ENCODE data around the gene ZNF841. TPM values are rescaled to one million over a fixed set of nuclear protein-coding genes. Genes with fewer than 3 reads are reported as not detected.
"Not testable (repeated sequence)": the region's sequence is repeated elsewhere in the genome, so short reads cannot be mapped to it uniquely, and the experiment has no call there.

Gene ZNF841
- total and polyA plus RNA-seq, 2 donors (not counting 1 experiment from before 2014, with no cell fraction given) = 7.4 to 50.8 TPM

- WGBS (ENCODE audit: insufficient coverage) = under 1% methylated on average over 53 of the region's 53 CpGs
- H3K9me3 Mint-ChIP-seq (ENCODE audit: insufficient read depth) = peaks cover 9% of the 10 kb centered on the region
- TF ChIP-seq CTCF (IDR thresholded peaks at IDR 0.05) (no peak), EZH2 (IDR thresholded peaks at IDR 0.05; ENCODE audit: borderline replicate concordance, insufficient read depth, low read depth, low read length, poor library complexity, severe bottlenecking) (no peak)
- H3K4me3 Mint-ChIP-seq = peak within 1 kb of the TSS; percentile 90
- peak within 1 kb of the TSS; percentile 100 for H2AFZ ChIP-seq (ENCODE audit: insufficient read depth, low read depth, low read length, poor library complexity, severe bottlenecking)
- ATAC-seq (ENCODE audit: low read depth) = peak; percentile 85
- H3K36me3 ChIP-seq (replicated peaks in 1 of 2; ENCODE audit: control extremely low read depth in 1 of 2, control insufficient read depth in 1 of 2, extremely low read depth in 1 of 2, insufficient read depth in 2 of 2, low read length in 1 of 2) = peaks cover 5 to 27% of the 10 kb centered on the region in 2 experiments
- H3K27me3 ChIP-seq (replicated peaks in 1 of 4; ENCODE audit: control extremely low read depth in 1 of 4, control insufficient read depth in 3 of 4, insufficient read depth in 4 of 4, low read length in 3 of 4) = no peaks in the 10 kb centered on the region
- peak within 1 kb of the TSS; percentile 97 for H3K27ac ChIP-seq (ENCODE audit: low read length in 2 of 2)
- H3K27me3 Mint-ChIP-seq = no peaks in the 10 kb centered on the region
- intact Hi-C loops (cut with micrococcal nuclease) = loop anchor here (1.0 kb wide), 3 partner anchors 20 to 42 kb away; partner anchors contain the start of genes ZNF350, ZNF432 and ZNF615
- peaks cover 56% of the 10 kb centered on the region for H3K79me2 ChIP-seq (ENCODE audit: control insufficient read depth, insufficient read depth, low read length)
- H3K4me3 ChIP-seq (ENCODE audit: control extremely low read depth in 1 of 5, extremely low read depth in 1 of 5, insufficient read depth in 1 of 5, low read depth in 2 of 5, low read length in 4 of 5) = peak within 1 kb of the TSS; percentile 91 to 97 (median 93)
- H4K20me1 ChIP-seq (ENCODE audit: control insufficient read depth, insufficient read depth, low read length, poor library complexity, severe bottlenecking) = no peaks in the 10 kb centered on the region
- ChIA-PET POLR2A (interaction anchor here (0.6 to 2.4 kb wide), 5 partner anchors 20 to 161 kb away, joined by 3 to 19 read pairs (median 4); partner anchors contain the start of gene ZNF432), CTCF (no interaction called here)
- H3K9me3 ChIP-seq (ENCODE audit: control extremely low read depth in 1 of 3, control insufficient read depth in 2 of 3, insufficient read depth in 1 of 3, low read length in 2 of 3) = peaks cover 19 to 41% (median 26%) of the 10 kb centered on the region in 3 donors
- peaks cover 5 to 13% of the 10 kb centered on the region in 2 donors for H3K4me1 ChIP-seq (ENCODE audit: control insufficient read depth in 2 of 2, insufficient read depth in 2 of 2, low read length in 2 of 2)
- peak within 1 kb of the TSS; percentile 87 for H3K4me2 ChIP-seq (replicated peaks; ENCODE audit: low read depth, low read length, poor library complexity, severe bottlenecking)
- H3K27ac Mint-ChIP-seq = peak within 1 kb of the TSS; percentile 93
- DNase-seq = peak; percentile 93
- H3K9ac ChIP-seq (ENCODE audit: low read length) = peak within 1 kb of the TSS; percentile 99
- peaks cover 25% of the 10 kb centered on the region for H3K4me1 Mint-ChIP-seq
Measured at GRCh38 chr19:52028027-52028779, 67.4 kb downstream of the ZNF841 start, which contains the start of gene ZNF614. Gene ZNF614 (minus strand): TSS chr19:52028379. CDS start chr19:52025745, 2,634 bp downstream.

- H3K27me3 ChIP-seq (replicated peaks in 1 of 4; ENCODE audit: control extremely low read depth in 1 of 4, control insufficient read depth in 3 of 4, insufficient read depth in 4 of 4, low read length in 3 of 4); ATAC-seq (ENCODE audit: low read depth); H3K9ac ChIP-seq (ENCODE audit: low read length); H3K27me3 Mint-ChIP-seq; CTCF ChIA-PET; intact Hi-C loops (cut with micrococcal nuclease); H3K27ac ChIP-seq (ENCODE audit: low read length in 2 of 2); H3K4me2 ChIP-seq (replicated peaks; ENCODE audit: low read depth, low read length, poor library complexity, severe bottlenecking); H3K4me3 ChIP-seq (ENCODE audit: control extremely low read depth in 1 of 5, extremely low read depth in 1 of 5, insufficient read depth in 1 of 5, low read depth in 2 of 5, low read length in 4 of 5); H2AFZ ChIP-seq (ENCODE audit: insufficient read depth, low read depth, low read length, poor library complexity, severe bottlenecking); H4K20me1 ChIP-seq (ENCODE audit: control insufficient read depth, insufficient read depth, low read length, poor library complexity, severe bottlenecking); DNase-seq: not testable (repeated sequence)
- Mint-ChIP-seq H3K27ac (peak overlapping the region; percentile 23), H3K9me3 (ENCODE audit: insufficient read depth) (peaks cover 12% of the 10 kb centered on the region), H3K4me3 (peak overlapping the region; percentile 29), H3K4me1 (peaks cover 25% of the 10 kb centered on the region)
- peaks cover 13 to 46% (median 22%) of the 10 kb centered on the region in 3 donors for H3K9me3 ChIP-seq (ENCODE audit: control extremely low read depth in 1 of 3, control insufficient read depth in 2 of 3, insufficient read depth in 1 of 3, low read length in 2 of 3)
- H3K79me2 ChIP-seq (ENCODE audit: control insufficient read depth, insufficient read depth, low read length) = peaks cover 66% of the 10 kb centered on the region
- peaks cover 3 to 39% of the 10 kb centered on the region in 2 experiments for H3K36me3 ChIP-seq (replicated peaks in 1 of 2; ENCODE audit: control extremely low read depth in 1 of 2, control insufficient read depth in 1 of 2, extremely low read depth in 1 of 2, insufficient read depth in 2 of 2, low read length in 1 of 2)
- WGBS (ENCODE audit: insufficient coverage) = 94% methylated on average over 7 of the region's 15 CpGs
- POLR2A ChIA-PET = interaction anchor here (2.4 kb wide), 1 partner anchor 23 kb away, joined by 19 read pairs; the partner anchor contains the start of gene ZNF432
- peaks cover 5 to 13% of the 10 kb centered on the region in 2 donors for H3K4me1 ChIP-seq (ENCODE audit: control insufficient read depth in 2 of 2, insufficient read depth in 2 of 2, low read length in 2 of 2)
Measured at GRCh38 chr19:52026255-52026990, 69.1 kb downstream of the ZNF841 start.

- ATAC-seq (ENCODE audit: low read depth); H3K4me3 Mint-ChIP-seq; H3K4me2 ChIP-seq (replicated peaks; ENCODE audit: low read depth, low read length, poor library complexity, severe bottlenecking); H3K27me3 ChIP-seq (replicated peaks in 1 of 4; ENCODE audit: control extremely low read depth in 1 of 4, control insufficient read depth in 3 of 4, insufficient read depth in 4 of 4, low read length in 3 of 4); POLR2A ChIA-PET; H2AFZ ChIP-seq (ENCODE audit: insufficient read depth, low read depth, low read length, poor library complexity, severe bottlenecking); H3K27ac ChIP-seq (ENCODE audit: low read length in 2 of 2); H3K4me3 ChIP-seq (ENCODE audit: control extremely low read depth in 1 of 5, extremely low read depth in 1 of 5, insufficient read depth in 1 of 5, low read depth in 2 of 5, low read length in 4 of 5); CTCF ChIA-PET; intact Hi-C loops (cut with micrococcal nuclease); H3K27me3 Mint-ChIP-seq; H3K27ac Mint-ChIP-seq; H3K9ac ChIP-seq (ENCODE audit: low read length); H4K20me1 ChIP-seq (ENCODE audit: control insufficient read depth, insufficient read depth, low read length, poor library complexity, severe bottlenecking); DNase-seq: not testable (repeated sequence)
- Histone ChIP-seq H3K36me3 (replicated peaks in 1 of 2; ENCODE audit: control extremely low read depth in 1 of 2, control insufficient read depth in 1 of 2, extremely low read depth in 1 of 2, insufficient read depth in 2 of 2, low read length in 1 of 2) (peaks cover 5 to 56% of the 10 kb centered on the region in 2 experiments), H3K79me2 (ENCODE audit: control insufficient read depth, insufficient read depth, low read length) (peaks cover 75% of the 10 kb centered on the region), H3K4me1 (ENCODE audit: control insufficient read depth in 2 of 2, insufficient read depth in 2 of 2, low read length in 2 of 2) (peaks cover 5 to 13% of the 10 kb centered on the region in 2 donors), H3K9me3 (ENCODE audit: control extremely low read depth in 1 of 3, control insufficient read depth in 2 of 3, insufficient read depth in 1 of 3, low read length in 2 of 3) (peaks cover 12 to 50% (median 38%) of the 10 kb centered on the region in 3 donors)
- H3K9me3 Mint-ChIP-seq (ENCODE audit: insufficient read depth) = peaks cover 24% of the 10 kb centered on the region
- peaks cover 25% of the 10 kb centered on the region for H3K4me1 Mint-ChIP-seq
- WGBS (ENCODE audit: insufficient coverage) = 100% methylated on average over 4 of the region's 4 CpGs
Measured at GRCh38 chr19:52024478-52024877, 71.1 kb downstream of the ZNF841 start.
